Hepatocyte (in vitro differentiated cells): ENCODE measurements around the gene TCEANC2. TPM values are rescaled to one million over a fixed set of nuclear protein-coding genes. Genes with fewer than 3 reads are reported as not detected.

Source experiments
- DNase-seq: peaks from one replicate; pipeline ENCODE4 v3.0.0-alpha.2; 2016; ENCODE audit warnings: low spot score
- H2AFZ ChIP-seq: fragments of 200-600 bp; sonication (generic); 2 replicates; pipeline ENCODE4 v1.6.0; 2016; ENCODE audit warnings: antibody characterized with exemption, mild to moderate bottlenecking
- H3K27ac ChIP-seq: fragments of 200-600 bp; sonication (generic); 2 replicates; pipeline ENCODE4 v1.5.1; 2016; ENCODE audit warnings: mild to moderate bottlenecking
- H3K27me3 ChIP-seq: fragments of 200-600 bp; sonication (generic); 2 replicates; pipeline ENCODE4 v1.6.1; 2016
- H3K36me3 ChIP-seq: fragments of 200-600 bp; sonication (generic); replicated peaks from 2 replicates; pipeline ENCODE4 v1.5.1; 2016; ENCODE audit warnings: low read depth; ENCODE audit not compliant: insufficient read depth
- H3K4me1 ChIP-seq: fragments of 200-600 bp; sonication (generic); 2 replicates; pipeline ENCODE4 v1.5.1; 2016; ENCODE audit warnings: mild to moderate bottlenecking, moderate library complexity; ENCODE audit not compliant: insufficient read depth
- H3K4me2 ChIP-seq: fragments of 200-600 bp; sonication (generic); 2 replicates; pipeline ENCODE4 v1.6.0; 2016
- H3K4me3 ChIP-seq: fragments of 200-600 bp; sonication (generic); 2 replicates; pipeline ENCODE4 v1.5.1; 2016; ENCODE audit warnings: mild to moderate bottlenecking
- H3K79me2 ChIP-seq: fragments of 200-600 bp; sonication (generic); 2 replicates; pipeline ENCODE4 v1.6.0; 2017; ENCODE audit warnings: mild to moderate bottlenecking
- H3K9me2 ChIP-seq: fragments of 200-600 bp; sonication (generic); replicated peaks from 2 replicates; pipeline ENCODE4 v1.6.0; 2017; ENCODE audit warnings: mild to moderate bottlenecking; ENCODE audit not compliant: insufficient read depth
- H3K9me3 ChIP-seq: fragments of 200-600 bp; sonication (generic); 2 replicates; pipeline ENCODE4 v1.5.1; 2016; ENCODE audit warnings: low read depth, mild to moderate bottlenecking
- H4K20me1 ChIP-seq: fragments of 200-600 bp; sonication (generic); 2 replicates; pipeline ENCODE4 v1.6.0; 2016; ENCODE audit warnings: mild to moderate bottlenecking; ENCODE audit not compliant: insufficient read depth, poor library complexity, severe bottlenecking
- CTCF ChIP-seq: fragments of 200-600 bp; sonication (generic); IDR thresholded peaks from 2 replicates; pipeline ENCODE4 v1.5.1; 2016; ENCODE audit warnings: antibody characterized with exemption, mild to moderate bottlenecking; ENCODE audit not compliant: poor library complexity
- EZH2 ChIP-seq: fragments of 200-600 bp; sonication (generic); IDR thresholded peaks from 2 replicates; pipeline ENCODE4 v1.6.1; 2016; ENCODE audit warnings: antibody characterized with exemption, mild to moderate bottlenecking, borderline replicate concordance
- EZH2phosphoT487 ChIP-seq: fragments of 200-600 bp; sonication (generic); IDR thresholded peaks from one replicate; pipeline ENCODE4 v1.6.1; 2018; ENCODE audit warnings: antibody characterized with exemption, mild to moderate bottlenecking, low read depth, moderate library complexity; ENCODE audit not compliant: unreplicated experiment, severe bottlenecking
- WGBS: methylation state at CpG from one replicate; pipeline ENCODE4 v1.1.6; 2016; ENCODE audit warnings: low lambda C conversion rate; ENCODE audit errors: missing lambda C conversion rate; 5-methylcytosine and 5-hydroxymethylcytosine counted together
- polyA plus RNA-seq: library from polyadenylated mRNA; unstranded; fragments of >200 nt; fragmentation: Nextera tagmentation; extraction: Ambion mirVana; gene quantifications from 2 replicates; pipeline ENCODE4 v1.2.1, GENCODE V29; 2016
- total RNA-seq: library from RNA; depleted of rRNA; stranded (reverse); fragments of >200 nt; gene quantifications from 2 replicates; pipeline ENCODE4 v1.2.3, GENCODE V29; 2014

Gene TCEANC2
- total and polyA plus RNA-seq, 2 experiments from 2014 or later, result 3.0 to 3.2 TPM

DNA sequence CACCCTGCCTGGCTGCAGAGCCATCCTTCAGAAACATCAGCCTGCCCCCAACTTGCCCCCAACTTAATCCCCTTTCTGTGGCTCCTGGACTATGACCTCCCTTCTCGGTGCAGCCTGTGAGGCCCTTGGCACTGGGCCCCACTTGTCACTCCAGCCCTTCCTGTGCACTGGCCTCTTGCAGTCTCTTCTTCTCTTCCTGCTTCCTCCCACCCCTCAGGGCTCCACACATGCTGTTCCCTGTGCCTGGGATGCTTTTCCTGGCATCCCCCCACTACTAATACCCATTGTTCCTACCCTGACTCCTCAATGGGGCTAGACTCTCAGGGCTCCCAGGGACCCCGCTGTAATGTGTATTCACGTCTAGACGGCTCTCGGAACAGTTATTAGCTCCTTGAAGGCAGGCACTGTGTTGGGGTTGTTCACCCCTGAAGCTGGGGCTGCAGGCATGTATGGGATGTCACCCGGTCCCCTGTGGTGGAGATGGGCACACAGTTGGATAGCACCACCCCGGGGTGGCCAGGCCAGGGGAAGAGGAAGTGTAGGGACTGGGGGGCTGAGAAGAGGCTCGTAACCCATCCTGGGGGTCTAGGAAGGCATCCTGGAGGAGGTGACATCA lies 39.9 kb upstream of the TCEANC2 start:
- Histone ChIP-seq H3K4me3 (no peak overlapping the region), H3K36me3 (no peaks in the 10 kb centered on the region), H3K79me2 (no peaks in the 10 kb centered on the region), H3K27ac (no peak overlapping the region), H3K4me2 (no peak overlapping the region), H2AFZ (no peak overlapping the region), H3K9me2 (no peaks in the 10 kb centered on the region), H3K9me3 (no peaks in the 10 kb centered on the region), H3K4me1 (peaks cover 13% of the 10 kb centered on the region), H4K20me1 (no peaks in the 10 kb centered on the region), H3K27me3 (no peaks in the 10 kb centered on the region)
- WGBS, result 83% methylated on average over 8 of the region's 8 CpGs
- no peak for DNase-seq
- TF ChIP-seq CTCF (no peak), EZH2 (no peak), EZH2phosphoT487 (no peak)

GRCh38 chr1:54014009-54014629 lies 39.3 kb upstream of the TCEANC2 start:
- no peak for DNase-seq
- H3K36me3 ChIP-seq, result no peaks in the 10 kb centered on the region
- no peaks in the 10 kb centered on the region for H4K20me1 ChIP-seq
- no peak overlapping the region for H3K4me2 ChIP-seq
- H3K4me1 ChIP-seq, result peaks cover 13% of the 10 kb centered on the region
- no peaks in the 10 kb centered on the region for H3K9me3 ChIP-seq
- H2AFZ ChIP-seq, result no peak overlapping the region
- no peaks in the 10 kb centered on the region for H3K79me2 ChIP-seq
- H3K4me3 ChIP-seq, result no peak overlapping the region
- whole genome bisulfite sequencing, result 81% methylated on average over 12 of the region's 17 CpGs
- no peak overlapping the region for H3K27ac ChIP-seq
- TF ChIP-seq EZH2phosphoT487, result no peak
- no peak for TF ChIP-seq EZH2
- TF ChIP-seq CTCF, result no peak
- no peaks in the 10 kb centered on the region for H3K27me3 ChIP-seq
- no peaks in the 10 kb centered on the region for H3K9me2 ChIP-seq

DNA sequence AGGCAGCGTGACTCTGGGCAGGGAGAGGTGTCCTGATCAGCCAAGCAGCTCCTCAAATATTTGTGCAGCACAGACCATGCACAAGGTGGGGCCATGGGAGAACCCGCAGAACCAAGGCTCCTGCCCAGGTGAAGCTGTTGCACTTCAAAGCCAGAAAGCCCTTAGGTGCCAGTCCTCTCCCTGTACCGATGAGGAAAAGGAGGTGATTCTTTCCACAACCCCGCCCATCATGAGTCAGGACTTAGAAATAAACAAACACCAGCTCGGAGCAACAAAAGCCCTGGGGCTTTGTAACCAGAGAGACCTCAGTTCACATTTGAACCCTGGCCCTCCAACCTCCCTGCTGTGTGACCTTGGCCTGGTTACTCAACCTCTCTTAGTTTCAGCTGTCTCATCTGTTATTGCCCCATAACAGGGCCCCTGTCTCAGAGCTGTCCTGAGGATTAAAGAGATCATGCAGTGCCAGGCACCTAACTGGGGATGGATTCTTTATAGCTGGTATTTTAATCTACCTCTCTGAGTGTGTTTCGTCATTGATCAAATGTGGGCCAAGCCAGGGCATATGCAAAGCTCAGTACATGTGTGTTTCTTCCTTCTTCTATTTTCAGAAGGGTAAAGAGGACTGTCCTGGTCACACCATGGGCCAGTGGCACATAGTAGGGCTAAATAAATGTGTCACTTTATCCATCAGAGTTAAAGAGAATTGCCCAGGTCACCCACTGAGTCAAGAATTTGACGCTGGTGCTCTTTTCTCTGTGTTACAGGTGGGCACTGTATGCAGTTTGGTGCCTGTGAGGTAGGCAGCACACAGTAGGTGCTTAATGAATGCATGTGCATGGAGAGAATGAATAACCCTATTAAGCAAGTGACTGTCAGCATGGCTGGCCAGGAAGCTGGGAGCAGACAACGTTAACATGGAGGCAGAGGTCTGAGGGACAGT lies 36.8 kb upstream of the TCEANC2 start:
- no peaks in the 10 kb centered on the region for H3K79me2 ChIP-seq
- WGBS, result 42% methylated on average over 8 of the region's 8 CpGs
- no peaks in the 10 kb centered on the region for H3K9me2 ChIP-seq
- H3K27me3 ChIP-seq, result no peaks in the 10 kb centered on the region
- H3K4me2 ChIP-seq, result no peak overlapping the region
- H3K36me3 ChIP-seq, result no peaks in the 10 kb centered on the region
- peak; percentile 81 for DNase-seq
- peaks cover 13% of the 10 kb centered on the region for H3K4me1 ChIP-seq
- H4K20me1 ChIP-seq, result no peaks in the 10 kb centered on the region
- no peak overlapping the region for H3K4me3 ChIP-seq
- no peak overlapping the region for H2AFZ ChIP-seq
- peak overlapping the region; percentile 39 for H3K27ac ChIP-seq
- no peaks in the 10 kb centered on the region for H3K9me3 ChIP-seq
- no peak for TF ChIP-seq EZH2
- no peak for TF ChIP-seq CTCF
- TF ChIP-seq EZH2phosphoT487, result no peak
